GM19455 (cell line): ENCODE measurements around the gene ALDOC.

Source experiments
- ATAC-seq: cut with Tn5 transposase; IDR thresholded peaks from one replicate; pipeline ENCODE4 v1.9.1; 2021; ENCODE audit not compliant: unreplicated experiment

ALDOC gene

GRCh38 chr17:28533091-28533807 is 43.4 kb downstream of the ALDOC start:
- ATAC-seq, result no peak

GRCh38 chr17:28532050-28532960 is 44.4 kb downstream of the ALDOC start:
- ATAC-seq, result no peak

GRCh38 chr17:28530926-28531325 is 45.8 kb downstream of the ALDOC start:
- ATAC-seq, result no peak

GRCh38 chr17:28530250-28530649 is 46.4 kb downstream of the ALDOC start:
- no peak for ATAC-seq

GRCh38 chr17:28529013-28529400 is 47.7 kb downstream of the ALDOC start:
- no peak for ATAC-seq

GRCh38 chr17:28528327-28529012 is 48.2 kb downstream of the ALDOC start:
- no peak for ATAC-seq

- no peak for ATAC-seq
These were observed 48.8 kb downstream of the ALDOC start for GRCh38 chr17:28527859-28528258.

GRCh38 chr17:28527181-28527681 is 49.5 kb downstream of the ALDOC start:
- no peak for ATAC-seq

GRCh38 chr17:28526381-28526780 is 50.3 kb downstream of the ALDOC start:
- no peak for ATAC-seq

- no peak for ATAC-seq
These were observed 51.9 kb downstream of the ALDOC start for GRCh38 chr17:28524476-28525424.

- no peak for ATAC-seq
These were observed 52.8 kb downstream of the ALDOC start for GRCh38 chr17:28523876-28524275.

- no peak for ATAC-seq
These were observed 53.5 kb downstream of the ALDOC start for GRCh38 chr17:28523186-28523585.
